B cell (primary cell): ENCODE measurements around the gene PCSK7. TPM values are rescaled to one million over a fixed set of nuclear protein-coding genes. Genes with fewer than 3 reads are reported as not detected.

Source experiments
- ATAC-seq: fragments of 200-7000 bp; cut with Tn5 transposase; one replicate; pipeline ENCODE4 v1.10.0; 2021; ENCODE audit warnings: low read depth, mild to moderate bottlenecking, moderate number of reproducible peaks, moderate library complexity
- CTCF ChIA-PET: fragments of 350-600 bp; sonication (Branson Sonifier 250); formaldehyde crosslinking; loops from one replicate; lab custom pipeline; 2021; ENCODE audit warnings: antibody characterized with exemption, inconsistent platforms; lab: Charles Lee
- POLR2A ChIA-PET: fragments of 350-600 bp; sonication (Branson Sonifier 250); formaldehyde crosslinking; loops from one replicate; lab custom pipeline; 2021; ENCODE audit warnings: antibody characterized with exemption; lab: Charles Lee
- DNase-seq: peaks from one replicate; pipeline ENCODE4 v3.0.0; 2013
- H2AFZ ChIP-seq: 2 replicates; pipeline ENCODE4 v1.6.1; 2012; ENCODE audit warnings: mild to moderate bottlenecking, low read depth, low read length; ENCODE audit not compliant: insufficient read depth, poor library complexity, severe bottlenecking
- H3K27ac ChIP-seq, 2 donors: 1 replicate in 1 of 2; 2 replicates in 1 of 2; pipeline ENCODE4 v1.5.1; 2012 to 2013; ENCODE audit warnings: low read length in 2 of 2, mild to moderate bottlenecking in 2 of 2, moderate library complexity in 1 of 2
- H3K27me3 ChIP-seq, 4 experiments: fragments of 200-600 bp in 1 of 4; sonication (generic) in 1 of 4; replicated peaks in 1 of 4; 1 replicate in 2 of 4; 2 replicates in 2 of 4; pipeline versions ENCODE4 v1.6.1 to v1.7.0; 2013 to 2016; ENCODE audit warnings: low read length in 3 of 4, mild to moderate bottlenecking in 2 of 4, mixed read lengths in 1 of 4, moderate library complexity in 1 of 4; ENCODE audit not compliant: insufficient read depth in 4 of 4, control insufficient read depth in 3 of 4; ENCODE audit errors: control extremely low read depth in 1 of 4
- H3K36me3 ChIP-seq, 2 experiments: replicated peaks in 1 of 2; 1 replicate in 1 of 2; 2 replicates in 1 of 2; pipeline versions ENCODE4 v1.6.1 to v1.7.1; 2013; ENCODE audit warnings: low read length in 1 of 2; ENCODE audit not compliant: insufficient read depth in 2 of 2, control insufficient read depth in 1 of 2; ENCODE audit errors: control extremely low read depth in 1 of 2, extremely low read depth in 1 of 2
- H3K4me1 ChIP-seq, 2 donors: fragments of 200-600 bp in 1 of 2; sonication (generic) in 1 of 2; 1 replicate in 1 of 2; 2 replicates in 1 of 2; pipeline versions ENCODE4 v1.5.1 to v1.6.1; 2013 to 2017; ENCODE audit warnings: low read length in 2 of 2; ENCODE audit not compliant: control insufficient read depth in 2 of 2, insufficient read depth in 2 of 2
- H3K4me2 ChIP-seq: replicated peaks from 2 replicates; pipeline ENCODE3; 2012; ENCODE audit warnings: mild to moderate bottlenecking, low read depth, low read length; ENCODE audit not compliant: poor library complexity, severe bottlenecking
- H3K4me3 ChIP-seq, 5 experiments: fragments of 200-600 bp in 1 of 5; sonication (generic) in 1 of 5; 1 replicate in 3 of 5; 2 replicates in 2 of 5; pipeline versions ENCODE4 v1.5.1 to v1.7.0; 2011 to 2016; ENCODE audit warnings: low read length in 4 of 5, mild to moderate bottlenecking in 4 of 5, low read depth in 2 of 5, control low read depth in 1 of 5, moderate library complexity in 1 of 5; ENCODE audit not compliant: insufficient read depth in 1 of 5; ENCODE audit errors: control extremely low read depth in 1 of 5, extremely low read depth in 1 of 5
- H3K79me2 ChIP-seq: fragments of 200-600 bp; sonication (generic); one replicate; pipeline ENCODE4 v1.6.0; 2016; ENCODE audit warnings: low read length; ENCODE audit not compliant: control insufficient read depth, insufficient read depth
- H3K9ac ChIP-seq: fragments of 200-600 bp; sonication (generic); 2 replicates; pipeline ENCODE4 v1.6.1; 2017; ENCODE audit warnings: mild to moderate bottlenecking, low read length, moderate library complexity
- H3K9me3 ChIP-seq, 3 donors: one replicate each; pipeline versions ENCODE4 v1.6.1 to v1.7.1; 2013; ENCODE audit warnings: low read length in 2 of 3; ENCODE audit not compliant: control insufficient read depth in 2 of 3, insufficient read depth in 1 of 3; ENCODE audit errors: control extremely low read depth in 1 of 3
- H4K20me1 ChIP-seq: 2 replicates; pipeline ENCODE4 v1.6.0; 2012; ENCODE audit warnings: mild to moderate bottlenecking, low read length; ENCODE audit not compliant: insufficient read depth, control insufficient read depth, poor library complexity, severe bottlenecking
- H3K27ac Mint-ChIP-seq: one replicate; pipeline ENCODE4 v1.8.0; 2021; ENCODE audit warnings: mixed read lengths
- H3K27me3 Mint-ChIP-seq: one replicate; pipeline ENCODE4 v1.8.0; 2021; ENCODE audit warnings: mixed read lengths
- H3K4me1 Mint-ChIP-seq: one replicate; pipeline ENCODE4 v1.8.0; 2021; ENCODE audit warnings: mixed read lengths
- H3K4me3 Mint-ChIP-seq: one replicate; pipeline ENCODE4 v1.8.0; 2021; ENCODE audit warnings: mixed read lengths
- H3K9me3 Mint-ChIP-seq: one replicate; pipeline ENCODE4 v1.8.0; 2022; ENCODE audit warnings: mixed read lengths; ENCODE audit not compliant: insufficient read depth
- CTCF ChIP-seq: fragments of 200-600 bp; IDR thresholded peaks from one replicate; pipeline ENCODE4 v1.8.0; 2022; ENCODE audit warnings: antibody characterized with exemption, mild to moderate bottlenecking
- EZH2 ChIP-seq: IDR thresholded peaks from 2 replicates; pipeline ENCODE4 v1.6.1; 2012; ENCODE audit warnings: borderline replicate concordance, low read depth, mild to moderate bottlenecking, moderate library complexity, low read length; ENCODE audit not compliant: insufficient read depth, poor library complexity, severe bottlenecking
- WGBS: methylation state at CpG from one replicate; pipeline ENCODE4 v1.1.5; 2013; ENCODE audit warnings: missing lambda C conversion rate; ENCODE audit not compliant: insufficient coverage; 5-methylcytosine and 5-hydroxymethylcytosine counted together
- intact Hi-C: fragments of 100-400 bp; cut with micrococcal nuclease; formaldehyde crosslinking; loops from one replicate; pipeline ENCODE4 v1.10.0; 2022
- polyA plus RNA-seq: library from polyadenylated mRNA; depleted of rRNA; stranded (reverse); fragments of >200 nt; gene quantifications from 2 replicates; pipeline ENCODE4 v1.2.3, GENCODE V29; 2012
- total RNA-seq, 2 donors: library from RNA; stranded (reverse); fragments of 120-200 nt in 1 of 2; gene quantifications; 1 replicate in 1 of 2; 2 replicates in 1 of 2; pipeline versions ENCODE4 v1.2.3 to v1.2.4, GENCODE V29; 2013 to 2022

Gene PCSK7
- total and polyA plus RNA-seq, 2 donors (not counting 1 experiment from before 2014, with no cell fraction given) = 203 to 283 TPM

GRCh38 chr11:117225553-117226170 lies 6.2 kb downstream of the PCSK7 start:
- no peak for DNase-seq
- ChIA-PET CTCF (interaction anchor here (0.7 to 19.9 kb wide), 23 partner anchors 8 to 1831 kb away, joined by 3 to 309 read pairs (median 5); partner anchors contain the start of genes APOA5, SIDT2 and ZPR1), POLR2A (interaction anchor here (0.8 to 2.7 kb wide), 3 partner anchors 25 to 47 kb away, joined by 3 to 12 read pairs (median 3); partner anchors contain the start of gene SIDT2)
- no peak overlapping the region for H2AFZ ChIP-seq
- no peak overlapping the region for H3K4me2 ChIP-seq
- H3K36me3 ChIP-seq = peaks cover 8 to 92% of the 10 kb centered on the region in 2 experiments
- no peak overlapping the region for H3K27ac Mint-ChIP-seq
- peaks cover 72% of the 10 kb centered on the region for H3K79me2 ChIP-seq
- H3K27me3 ChIP-seq = no peaks in the 10 kb centered on the region
- 97% methylated on average over 8 of the region's 9 CpGs for WGBS
- intact Hi-C loops = loop anchor here (1.0 kb wide), 3 partner anchors 44 to 345 kb away; no protein-coding TSS in a partner anchor
- no peak for TF ChIP-seq CTCF
- TF ChIP-seq EZH2 = no peak
- H3K9me3 Mint-ChIP-seq = no peaks in the 10 kb centered on the region
- H3K27ac ChIP-seq = no peak overlapping the region
- H3K4me1 Mint-ChIP-seq = peaks cover 26% of the 10 kb centered on the region
- no peak overlapping the region for H3K4me3 ChIP-seq
- H3K4me3 Mint-ChIP-seq = no peak overlapping the region
- H3K4me1 ChIP-seq = peaks cover 18 to 29% of the 10 kb centered on the region in 2 donors
- H3K9me3 ChIP-seq = no peaks in the 10 kb centered on the region
- H3K9ac ChIP-seq = no peak overlapping the region
- ATAC-seq = no peak
- H3K27me3 Mint-ChIP-seq = no peaks in the 10 kb centered on the region
- peaks cover 13% of the 10 kb centered on the region for H4K20me1 ChIP-seq
